ENCODE measurements around the gene PUS1.

- TF ChIP-seq CTCF (conservative IDR thresholded peaks at IDR 0.05; ENCODE audit: low read depth, low read length) (no peak), EZH2 (IDR thresholded peaks at IDR 0.05; ENCODE audit: low read length, unreplicated experiment) (no peak)
These were observed 59.9 kb downstream of the PUS1 start for GRCh38 chr12:131989021-131989420.
